K562 (cell line): Measurements from ENCODE around the gene MEPE. TPM values are rescaled to one million over a fixed set of nuclear protein-coding genes. Genes with fewer than 3 reads are reported as not detected.

Source experiments
- ATAC-seq: fragments of 200-7000 bp; cut with Tn5 transposase; 3 replicates; pipeline ENCODE4 v1.9.1; 2020; ENCODE audit warnings: moderate library complexity
- BruUV-seq: library from RNA; stranded (reverse); fragments of 400-500 nt; replicated peaks from 2 replicates; lab custom pipeline; 2021; lab: Mats Ljungman, UMichigan
- CTCF ChIA-PET: fragments of 300-600 bp; formaldehyde crosslinking; extraction: SDS; loops from one replicate; lab custom pipeline; 2021; ENCODE audit warnings: low intra/inter-chr PET ratio; lab: Yijun Ruan, JAX
- POLR2A ChIA-PET: fragments of 300-600, 350-650 bp; sonication (Branson Sonifier 250); formaldehyde crosslinking; extraction: SDS; loops from one replicate; lab custom pipeline; 2021; ENCODE audit warnings: antibody characterized with exemption, inconsistent platforms; lab: Yijun Ruan, JAX
- DNase-seq, 4 experiments: peaks; one replicate each; pipeline versions ENCODE4 v3.0.0 to v3.0.0-alpha.2; 2011 to 2018; ENCODE audit warnings: low spot score in 3 of 4, mixed read lengths in 3 of 4; ENCODE audit errors: extremely low read depth in 1 of 4
- FAIRE-seq: peaks from 2 replicates; lab custom pipeline; 2011; peaks lifted over from hg19 to GRCh38; lab: Jason Lieb, UNC
- H2AFZ ChIP-seq: 2 replicates; pipeline ENCODE4 v1.6.0; 2011; ENCODE audit warnings: low read depth, low read length, control low read depth, inconsistent platforms
- H3K27ac ChIP-seq: fragments of 200-600 bp; 3 replicates; pipeline ENCODE4 v1.8.0; 2011; ENCODE audit warnings: low read depth, mild to moderate bottlenecking, control low read depth, inconsistent platforms, low read length, moderate library complexity, mixed read lengths; ENCODE audit errors: extremely low read depth
- H3K27me3 ChIP-seq, 2 experiments: fragments of 300-600 bp in 1 of 2; 2 replicates in 1 of 2; 3 replicates in 1 of 2; pipeline versions ENCODE4 v1.6.0 to v1.8.0; 2011; ENCODE audit warnings: inconsistent platforms in 2 of 2, low read length in 2 of 2, mild to moderate bottlenecking in 1 of 2, mixed read lengths in 1 of 2, moderate library complexity in 1 of 2; ENCODE audit not compliant: control insufficient read depth in 2 of 2, insufficient read depth in 2 of 2
- H3K36me3 ChIP-seq: fragments of 300-600 bp; 3 replicates; pipeline ENCODE4 v1.8.0; 2011; ENCODE audit warnings: mild to moderate bottlenecking, low read length, inconsistent platforms; ENCODE audit not compliant: control insufficient read depth, insufficient read depth
- H3K4me1 ChIP-seq, 2 experiments: fragments of 200-600 bp in 1 of 2; replicated peaks in 1 of 2; 2 replicates in 1 of 2; 3 replicates in 1 of 2; pipeline versions ENCODE4 v1.5.1 to v1.8.0; 2011; ENCODE audit warnings: inconsistent platforms in 2 of 2, low read length in 2 of 2, mild to moderate bottlenecking in 1 of 2, mixed read lengths in 1 of 2, moderate library complexity in 1 of 2; ENCODE audit not compliant: control insufficient read depth in 2 of 2, insufficient read depth in 2 of 2
- H3K4me2 ChIP-seq: 2 replicates; pipeline ENCODE4 v1.6.1; 2011; ENCODE audit warnings: low read length, control low read depth, inconsistent platforms, mixed read lengths; ENCODE audit not compliant: insufficient read depth
- H3K4me3 ChIP-seq: fragments of 200-600 bp; sonication (generic), shearing (Covaris generic); 2 replicates; pipeline ENCODE4 v1.5.1; 2016; ENCODE audit warnings: control low read depth, inconsistent platforms
- H3K79me2 ChIP-seq: fragments of 200-600 bp; 3 replicates; pipeline ENCODE4 v1.8.0; 2011; ENCODE audit warnings: low read length, inconsistent platforms; ENCODE audit not compliant: control insufficient read depth, insufficient read depth
- H3K9ac ChIP-seq, 2 experiments: 2 replicates each; pipeline versions ENCODE4 v1.6.0 to v1.6.1; 2011; ENCODE audit warnings: low read depth in 2 of 2, low read length in 2 of 2, control low read depth in 1 of 2, inconsistent platforms in 1 of 2, mild to moderate bottlenecking in 1 of 2, mixed read lengths in 1 of 2; ENCODE audit not compliant: insufficient read depth in 1 of 2
- H3K9me1 ChIP-seq: one replicate; pipeline ENCODE4 v1.6.0; 2011; ENCODE audit warnings: inconsistent platforms, mild to moderate bottlenecking, low read length, moderate library complexity; ENCODE audit not compliant: control insufficient read depth, insufficient read depth
- H3K9me3 ChIP-seq: replicated peaks from 2 replicates; pipeline ENCODE4 v1.5.1; 2011; ENCODE audit warnings: low read depth, low read length, inconsistent platforms; ENCODE audit not compliant: control insufficient read depth, insufficient read depth
- H4K20me1 ChIP-seq: replicated peaks from 2 replicates; pipeline ENCODE4 v1.6.1; 2011; ENCODE audit warnings: low read length, inconsistent platforms, mixed read lengths; ENCODE audit not compliant: control insufficient read depth, insufficient read depth
- BRD9 ChIP-seq: fragments of 450-650 bp; IDR thresholded peaks from 2 replicates; pipeline ENCODE4 v1.6.1; 2018; ENCODE audit warnings: low read depth; ENCODE audit not compliant: partially characterized antibody
- BRF1 ChIP-seq: IDR thresholded peaks from 3 replicates; pipeline ENCODE4 v1.6.1; 2011; ENCODE audit warnings: borderline replicate concordance, mild to moderate bottlenecking; ENCODE audit not compliant: insufficient read length; ENCODE audit errors: extremely low read depth
- CHD1 ChIP-seq: fragments of 200-600 bp; sonication (generic); IDR thresholded peaks from one replicate; pipeline ENCODE4 v1.6.1; 2012; ENCODE audit warnings: mild to moderate bottlenecking, moderate library complexity, low read length, inconsistent platforms
- CREB3L1 ChIP-seq: fragments of 450-650 bp; IDR thresholded peaks from 2 replicates; pipeline ENCODE4 v1.6.1; 2014; ENCODE audit warnings: low read depth, mild to moderate bottlenecking, moderate library complexity, borderline replicate concordance
- EP300 ChIP-seq: IDR thresholded peaks from 2 replicates; pipeline ENCODE4 v1.6.1; 2012; ENCODE audit warnings: low read length, improper control_type of control experiment
- FUS ChIP-seq: fragments of 200-400 bp; formaldehyde crosslinking; optimal IDR thresholded peaks from 2 replicates; pipeline ENCODE3; 2017; ENCODE audit warnings: low read depth, low read length
- HDAC8 ChIP-seq: fragments of 450-650 bp; IDR thresholded peaks from 2 replicates; pipeline ENCODE4 v1.6.1; 2016; ENCODE audit warnings: mild to moderate bottlenecking, missing genetic modification characterization, moderate library complexity, missing compliant biosample characterization
- HMG20A ChIP-seq: fragments of 450-650 bp; formaldehyde crosslinking; conservative IDR thresholded peaks from 2 replicates; pipeline ENCODE4 v1.4.0; 2020; ENCODE audit warnings: mild to moderate bottlenecking, mixed read lengths
- MTA1 ChIP-seq: fragments of 450-650 bp; IDR thresholded peaks from 2 replicates; pipeline ENCODE4 v1.6.1; 2017; ENCODE audit warnings: borderline replicate concordance
- PHB2 ChIP-seq: fragments of 450-650 bp; IDR thresholded peaks from 2 replicates; pipeline ENCODE4 v1.6.1; 2017; ENCODE audit warnings: low read depth
- POLR3A ChIP-seq: IDR thresholded peaks from 2 replicates; pipeline ENCODE4 v1.6.1; 2011; ENCODE audit warnings: borderline replicate concordance, mild to moderate bottlenecking, moderate library complexity; ENCODE audit not compliant: insufficient read length, insufficient read depth; ENCODE audit errors: extremely low read depth
- SFPQ ChIP-seq: fragments of 200-400 bp; formaldehyde crosslinking; IDR thresholded peaks from 2 replicates; pipeline ENCODE4 v1.6.1; 2017; ENCODE audit warnings: mild to moderate bottlenecking, low read depth, low read length, moderate library complexity
- TGIF2 ChIP-seq: sonication (generic); formaldehyde crosslinking; IDR thresholded peaks from 2 replicates; pipeline ENCODE4 v1.8.1; 2022; ENCODE audit warnings: mild to moderate bottlenecking, missing genetic modification reagents, moderate library complexity
- ZBTB17 ChIP-seq: fragments of 450-650 bp; formaldehyde crosslinking; IDR thresholded peaks from 2 replicates; pipeline ENCODE4 v1.4.0; 2020; ENCODE audit warnings: mild to moderate bottlenecking
- ZFP30 ChIP-seq: fragments of 250-450 bp; sonication (Bioruptor Pico); IDR thresholded peaks from 2 replicates; pipeline ENCODE4 v1.8.0; 2022; ENCODE audit warnings: moderate library complexity, mild to moderate bottlenecking, inconsistent platforms, borderline replicate concordance
- ZNF197 ChIP-seq: fragments of 200-800 bp; sonication (Bioruptor generic); IDR thresholded peaks from 2 replicates; pipeline ENCODE4 v1.6.1; 2016; ENCODE audit warnings: low read depth, missing genetic modification characterization, missing compliant biosample characterization
- ZNF224 ChIP-seq: sonication (generic); formaldehyde crosslinking; IDR thresholded peaks from 2 replicates; pipeline ENCODE4 v1.8.0; 2022; ENCODE audit warnings: mild to moderate bottlenecking, missing genetic modification reagents
- ZNF699 ChIP-seq: fragments of 250-450 bp; sonication (Bioruptor Pico); IDR thresholded peaks from 2 replicates; pipeline ENCODE4 v1.8.0; 2021; ENCODE audit warnings: mild to moderate bottlenecking, moderate library complexity; ENCODE audit not compliant: insufficient replicate concordance
- WGBS: fragments of 100-300 bp; shearing (Covaris generic); methylation state at CpG from one replicate; pipeline ENCODE4 v1.1.6; 2016; ENCODE audit warnings: low coverage, mixed read lengths; ENCODE audit not compliant: insufficient coverage; ENCODE audit errors: missing lambda C conversion rate; 5-methylcytosine and 5-hydroxymethylcytosine counted together
- in situ Hi-C: fragments of 300-500 bp; cut with MboI; formaldehyde crosslinking; loops from 4 replicates; pipeline ENCODE4 v1.15.0; 2018; ENCODE audit warnings: inconsistent platforms, mixed read lengths
- intact Hi-C: fragments of 100-400 bp; cut with micrococcal nuclease; formaldehyde crosslinking; loops from 2 replicates; pipeline ENCODE4 v1.14.2; 2022
- polyA plus RNA-seq, 8 experiments: library from polyadenylated mRNA; depleted of rRNA in 4 of 8; stranded (reverse) in 5 of 8; unstranded in 3 of 8; fragments of >200 nt; fragmentation: Nextera tagmentation in 2 of 8; fragmentation: Illumina TruSeq in 1 of 8; extraction: Ambion mirVana in 2 of 8; extraction: Trizol in 1 of 8; gene quantifications; 2 replicates each; pipeline versions ENCODE4 v1.2.1 to v1.2.3, GENCODE V29; 2011 to 2014; ENCODE audit warnings: inconsistent platforms in 1 of 8, missing spikeins in 1 of 8
- total RNA-seq, 7 experiments: library from RNA; depleted of rRNA in 6 of 7; stranded (reverse); fragments of >200 nt in 6 of 7; fragmentation: Illumina TruSeq in 2 of 7; extraction: Trizol in 2 of 7; gene quantifications; 2 replicates each; pipeline versions ENCODE4 v1.2.1 to v1.2.3, GENCODE V29; 2011 to 2021; ENCODE audit warnings: low replicate concordance in 1 of 7

Gene MEPE
- total and polyA plus RNA-seq, 9 of the 15 experiments (the other 6 are each of a cell fraction or from before 2014, with no cell fraction given) = not detected

DNA sequence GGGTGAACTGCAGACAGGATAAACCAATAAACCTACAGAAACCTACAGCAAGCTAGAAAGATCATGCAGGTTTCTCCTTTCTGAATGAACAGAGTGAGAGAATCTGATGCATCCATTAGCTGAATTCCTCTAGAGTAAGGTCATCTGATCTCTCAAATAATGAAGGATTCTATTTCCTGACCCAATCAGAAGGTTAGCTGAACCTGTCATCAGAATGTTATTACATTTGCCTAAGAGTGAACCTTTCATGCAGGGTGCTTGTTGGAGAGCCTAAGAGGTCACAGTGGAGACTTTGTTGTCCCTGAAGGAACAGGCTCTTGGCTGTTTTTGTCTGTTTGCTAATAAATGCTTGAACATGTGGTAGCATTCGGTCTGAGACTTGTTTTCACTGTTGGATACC is 24.0 kb downstream of the MEPE start (continued):
- no peak for TF ChIP-seq PHB2
- no peak for TF ChIP-seq BRF1
- TF ChIP-seq HMG20A = no peak
- no peak for TF ChIP-seq FUS
- no peak for TF ChIP-seq ZBTB17 (CRISPR knock-in tag)
- TF ChIP-seq, all 486 proteins: peak for 0

GRCh38 chr4:87857789-87858188 is 25.0 kb downstream of the MEPE start:
- no TSS peak for BruUV-seq
- Histone ChIP-seq H3K27me3 (0 out of 5 replicates have a peak, but pooled peaks cover 0 to 3% of the 10 kb centered on the region in 2 experiments), H3K9me3 (no peaks in the 10 kb centered on the region), H4K20me1 (no peaks in the 10 kb centered on the region), H3K4me2 (no peak overlapping the region), H3K9me1 (no peaks in the 10 kb centered on the region), H2AFZ (no peak overlapping the region), H3K27ac (no peak overlapping the region), H3K9ac (no peak overlapping the region), H3K36me3 (no peaks in the 10 kb centered on the region), H3K4me3 (no peak overlapping the region), H3K79me2 (no peaks in the 10 kb centered on the region), H3K4me1 (no peaks in the 10 kb centered on the region)
- TF ChIP-seq ZNF197 (CRISPR knock-in tag) (no peak), ZNF699 (CRISPR knock-in tag) (no peak), SFPQ (no peak), CHD1 (no peak), POLR3A (no peak), ZFP30 (CRISPR knock-in tag) (no peak), CREB3L1 (no peak), ZNF224 (CRISPR knock-in tag) (no peak), MTA1 (no peak), EP300 (no peak), TGIF2 (CRISPR knock-in tag) (no peak), HDAC8 (no peak), BRD9 (no peak)
- CTCF ChIA-PET = no interaction called here
- intact Hi-C loops (no loop called here), in situ Hi-C loops (loop anchor here (5.0 to 10.0 kb wide), 3 partner anchors 117 to 657 kb away; partner anchors contain the start of gene SPP1)
- no peak for DNase-seq
- no peak for FAIRE-seq
- no peak for ATAC-seq
- POLR2A ChIA-PET = no interaction called here
- 0% methylated on average over 5 of the region's 5 CpGs for WGBS
